Ishikawa (cell line): ENCODE data around the gene PRDM16.

Experiments
- CEBPB ChIP-seq: IDR thresholded peaks from 2 replicates; pipeline ENCODE4 v1.6.1; 2012
- CREB1 ChIP-seq: IDR thresholded peaks from 2 replicates; pipeline ENCODE4 v1.6.1; 2012; ENCODE audit warnings: low read depth
- EGR1 ChIP-seq: IDR thresholded peaks from 2 replicates; pipeline ENCODE4 v1.6.1; 2012
- EP300 ChIP-seq: IDR thresholded peaks from 2 replicates; pipeline ENCODE4 v1.6.1; 2012; ENCODE audit warnings: borderline replicate concordance
- FOXM1 ChIP-seq: IDR thresholded peaks from 2 replicates; pipeline ENCODE4 v1.6.1; 2012; ENCODE audit warnings: low read depth, borderline replicate concordance
- NFIC ChIP-seq: IDR thresholded peaks from 2 replicates; pipeline ENCODE4 v1.6.1; 2012
- RAD21 ChIP-seq: IDR thresholded peaks from 2 replicates; pipeline ENCODE4 v1.6.1; 2012; ENCODE audit warnings: low read depth
- TAF1 ChIP-seq: IDR thresholded peaks from 2 replicates; pipeline ENCODE4 v1.6.1; 2012; ENCODE audit warnings: low read depth, mild to moderate bottlenecking
- TCF12 ChIP-seq: IDR thresholded peaks from 2 replicates; pipeline ENCODE4 v1.6.1; 2012; ENCODE audit warnings: low read depth
- TEAD4 ChIP-seq: IDR thresholded peaks from 2 replicates; pipeline ENCODE4 v1.6.1; 2012
- YY1 ChIP-seq: IDR thresholded peaks from 2 replicates; pipeline ENCODE4 v1.6.1; 2012; ENCODE audit warnings: low read depth
- ZBTB7A ChIP-seq: IDR thresholded peaks from 2 replicates; pipeline ENCODE4 v1.6.1; 2012; ENCODE audit warnings: low read depth
- TF ChIP-seq, protein P1 (sequence below): IDR thresholded peaks from 2 replicates; pipeline ENCODE4 v1.6.1; 2012; ENCODE audit warnings: low read depth, mild to moderate bottlenecking
- TF ChIP-seq, protein P2 (sequence below): IDR thresholded peaks from 2 replicates; pipeline ENCODE4 v1.6.1; 2012
- TF ChIP-seq, protein P3 (sequence below): IDR thresholded peaks from 2 replicates; pipeline ENCODE4 v1.6.1; 2012

Gene PRDM16

DNA sequence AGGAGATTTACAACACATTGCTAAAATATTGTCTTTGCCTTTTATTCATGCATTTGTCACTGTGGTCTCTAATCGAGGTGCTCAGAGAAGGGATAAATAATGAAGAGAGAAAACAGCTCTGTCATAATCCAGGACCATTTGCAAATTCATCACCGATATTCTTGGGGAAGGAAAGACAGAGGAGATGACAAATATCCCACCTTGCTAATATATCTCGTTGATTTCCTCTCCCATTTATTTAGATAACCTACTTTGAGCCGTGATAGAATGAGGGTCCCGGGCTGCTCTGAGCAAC lies 86.9 kb downstream of the PRDM16 start:
- no peak for TF ChIP-seq CREB1
- no peak for TF ChIP-seq EGR1
- no peak for TF ChIP-seq EP300
- no peak for TF ChIP-seq TCF12
- TF ChIP-seq, protein P1, sequence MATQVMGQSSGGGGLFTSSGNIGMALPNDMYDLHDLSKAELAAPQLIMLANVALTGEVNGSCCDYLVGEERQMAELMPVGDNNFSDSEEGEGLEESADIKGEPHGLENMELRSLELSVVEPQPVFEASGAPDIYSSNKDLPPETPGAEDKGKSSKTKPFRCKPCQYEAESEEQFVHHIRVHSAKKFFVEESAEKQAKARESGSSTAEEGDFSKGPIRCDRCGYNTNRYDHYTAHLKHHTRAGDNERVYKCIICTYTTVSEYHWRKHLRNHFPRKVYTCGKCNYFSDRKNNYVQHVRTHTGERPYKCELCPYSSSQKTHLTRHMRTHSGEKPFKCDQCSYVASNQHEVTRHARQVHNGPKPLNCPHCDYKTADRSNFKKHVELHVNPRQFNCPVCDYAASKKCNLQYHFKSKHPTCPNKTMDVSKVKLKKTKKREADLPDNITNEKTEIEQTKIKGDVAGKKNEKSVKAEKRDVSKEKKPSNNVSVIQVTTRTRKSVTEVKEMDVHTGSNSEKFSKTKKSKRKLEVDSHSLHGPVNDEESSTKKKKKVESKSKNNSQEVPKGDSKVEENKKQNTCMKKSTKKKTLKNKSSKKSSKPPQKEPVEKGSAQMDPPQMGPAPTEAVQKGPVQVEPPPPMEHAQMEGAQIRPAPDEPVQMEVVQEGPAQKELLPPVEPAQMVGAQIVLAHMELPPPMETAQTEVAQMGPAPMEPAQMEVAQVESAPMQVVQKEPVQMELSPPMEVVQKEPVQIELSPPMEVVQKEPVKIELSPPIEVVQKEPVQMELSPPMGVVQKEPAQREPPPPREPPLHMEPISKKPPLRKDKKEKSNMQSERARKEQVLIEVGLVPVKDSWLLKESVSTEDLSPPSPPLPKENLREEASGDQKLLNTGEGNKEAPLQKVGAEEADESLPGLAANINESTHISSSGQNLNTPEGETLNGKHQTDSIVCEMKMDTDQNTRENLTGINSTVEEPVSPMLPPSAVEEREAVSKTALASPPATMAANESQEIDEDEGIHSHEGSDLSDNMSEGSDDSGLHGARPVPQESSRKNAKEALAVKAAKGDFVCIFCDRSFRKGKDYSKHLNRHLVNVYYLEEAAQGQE, result no peak
- TF ChIP-seq TEAD4, result no peak
- TF ChIP-seq RAD21, result no peak
- no peak for TF ChIP-seq TAF1
- TF ChIP-seq, protein P2, sequence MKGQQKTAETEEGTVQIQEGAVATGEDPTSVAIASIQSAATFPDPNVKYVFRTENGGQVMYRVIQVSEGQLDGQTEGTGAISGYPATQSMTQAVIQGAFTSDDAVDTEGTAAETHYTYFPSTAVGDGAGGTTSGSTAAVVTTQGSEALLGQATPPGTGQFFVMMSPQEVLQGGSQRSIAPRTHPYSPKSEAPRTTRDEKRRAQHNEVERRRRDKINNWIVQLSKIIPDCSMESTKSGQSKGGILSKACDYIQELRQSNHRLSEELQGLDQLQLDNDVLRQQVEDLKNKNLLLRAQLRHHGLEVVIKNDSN, result no peak
- TF ChIP-seq, protein P3, sequence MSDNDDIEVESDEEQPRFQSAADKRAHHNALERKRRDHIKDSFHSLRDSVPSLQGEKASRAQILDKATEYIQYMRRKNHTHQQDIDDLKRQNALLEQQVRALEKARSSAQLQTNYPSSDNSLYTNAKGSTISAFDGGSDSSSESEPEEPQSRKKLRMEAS, result no peak
- TF ChIP-seq YY1, result no peak
- TF ChIP-seq CEBPB, result no peak
- TF ChIP-seq NFIC, result no peak
- no peak for TF ChIP-seq FOXM1

DNA sequence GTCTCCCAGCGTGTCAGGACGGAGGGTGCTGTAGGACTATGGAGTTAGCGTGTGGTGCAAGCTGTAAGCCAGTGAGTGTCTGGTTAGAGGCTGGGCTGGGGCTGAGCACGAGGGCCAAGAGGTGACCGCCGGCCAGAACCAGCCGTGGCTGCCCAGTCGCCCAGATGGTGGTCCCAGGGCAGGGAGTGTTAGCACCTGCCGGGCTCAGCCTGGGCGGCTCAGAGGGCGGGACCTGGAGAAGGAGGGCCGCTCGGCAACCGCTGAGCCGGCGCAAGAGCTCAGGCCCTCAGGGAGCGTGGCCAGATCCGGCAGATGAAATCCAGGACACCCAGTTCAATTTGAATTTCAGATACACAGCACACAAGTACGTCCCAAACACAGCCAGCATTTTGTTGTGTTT lies 87.9 kb downstream of the PRDM16 start:
- TF ChIP-seq EP300 (no peak), CEBPB (no peak), FOXM1 (no peak), YY1 (no peak)
- TF ChIP-seq, protein P2, result no peak

DNA sequence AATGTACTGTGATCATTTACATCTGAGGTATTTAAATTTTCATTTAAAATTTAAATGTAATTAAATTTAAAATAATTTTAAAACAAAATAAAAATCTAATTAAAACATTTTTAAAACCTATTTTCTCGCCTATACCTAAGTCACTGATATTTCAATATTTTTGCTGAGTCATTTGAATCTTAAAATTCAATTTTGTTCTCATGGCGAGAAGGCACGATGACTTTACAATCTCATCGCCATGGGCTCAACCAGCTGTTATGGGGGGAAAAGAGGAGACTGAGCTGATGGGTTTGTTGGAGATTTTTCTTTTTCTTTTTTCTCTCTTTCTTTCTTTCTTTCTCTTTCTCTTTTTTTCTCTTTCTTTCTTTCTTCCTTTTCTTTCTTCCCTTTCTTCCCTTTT lies 89.3 kb downstream of the PRDM16 start:
- no peak for TF ChIP-seq YY1
- no peak for TF ChIP-seq RAD21
- TF ChIP-seq CREB1, result no peak
- TF ChIP-seq, protein P2, result no peak
- no peak for TF ChIP-seq EGR1
- TF ChIP-seq TAF1, result no peak
- TF ChIP-seq, protein P1, result no peak
- TF ChIP-seq CEBPB, result no peak
- TF ChIP-seq ZBTB7A, result no peak
- TF ChIP-seq, protein P3, result no peak
- no peak for TF ChIP-seq TCF12
- no peak for TF ChIP-seq NFIC
- no peak for TF ChIP-seq FOXM1
- no peak for TF ChIP-seq TEAD4

DNA sequence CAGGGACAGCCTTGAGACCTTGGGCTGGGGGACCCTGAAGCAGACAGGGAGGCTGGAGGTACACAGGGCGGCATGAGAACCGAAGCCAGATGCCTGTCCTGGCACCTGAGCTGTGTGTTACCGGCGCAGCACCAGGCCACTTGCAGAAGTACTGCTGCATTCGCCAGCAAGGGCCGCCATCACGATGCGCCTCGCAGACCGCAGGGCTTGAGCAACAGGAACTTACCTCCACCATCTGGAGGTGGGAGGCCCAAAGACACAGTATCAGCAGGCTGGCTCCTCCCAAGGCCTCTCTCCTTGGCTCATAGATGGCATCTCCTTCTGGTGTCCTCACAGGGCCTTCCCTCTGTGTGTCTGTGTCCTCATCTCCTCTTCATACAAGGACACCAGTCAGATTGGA lies 90.1 kb downstream of the PRDM16 start:
- TF ChIP-seq ZBTB7A (no peak), FOXM1 (no peak), TAF1 (no peak), NFIC (no peak), EGR1 (no peak), TEAD4 (no peak), YY1 (no peak), TCF12 (no peak), CREB1 (no peak), CEBPB (no peak)
- TF ChIP-seq, protein P1, result no peak
- TF ChIP-seq, protein P2, result no peak
- TF ChIP-seq, protein P3, result no peak
